Activated T-cell treated with anti-CD3 and anti-CD28 coated beads, Interleukin-2, amount 50 U/mL, for 1 hour (primary cell): ENCODE results near the gene STMN3.
"Not testable (repeated sequence)": the region's sequence is repeated elsewhere in the genome, so short reads cannot be mapped to it uniquely, and the experiment has no call there.

Experiments
- DNase-seq: peaks from one replicate; pipeline ENCODE4 v3.0.0-alpha.2; 2020

STMN3 gene

GRCh38 chr20:63630956-63631355 lies 22.3 kb downstream of the STMN3 start:
- DNase-seq, result not testable (repeated sequence)

GRCh38 chr20:63628246-63628975 lies 24.8 kb downstream of the STMN3 start:
- DNase-seq, result peak; percentile 70

DNA sequence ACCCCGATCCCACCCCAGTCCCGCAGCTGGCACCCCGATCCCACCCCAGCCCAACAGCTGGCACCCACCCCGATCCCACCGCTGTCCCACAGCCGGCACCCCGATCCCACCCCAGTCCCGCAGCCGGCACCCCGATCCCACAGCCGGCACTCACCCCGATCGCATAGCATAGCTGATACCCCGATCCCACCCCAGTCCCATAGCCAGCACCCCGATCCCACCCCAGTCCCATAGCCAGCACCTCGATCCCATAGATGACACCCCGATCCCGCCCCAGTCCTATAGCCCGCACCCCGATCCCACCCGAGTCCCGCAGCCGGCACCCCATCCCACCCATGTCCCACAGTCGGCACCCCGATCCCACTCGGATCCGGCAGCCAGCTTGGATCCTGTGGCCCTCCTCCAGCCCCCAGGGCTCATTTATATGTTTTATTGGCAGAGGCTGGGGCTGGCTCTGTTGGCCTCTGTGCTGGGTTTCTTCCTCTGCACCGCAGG lies 25.4 kb downstream of the STMN3 start:
- no peak for DNase-seq

DNA sequence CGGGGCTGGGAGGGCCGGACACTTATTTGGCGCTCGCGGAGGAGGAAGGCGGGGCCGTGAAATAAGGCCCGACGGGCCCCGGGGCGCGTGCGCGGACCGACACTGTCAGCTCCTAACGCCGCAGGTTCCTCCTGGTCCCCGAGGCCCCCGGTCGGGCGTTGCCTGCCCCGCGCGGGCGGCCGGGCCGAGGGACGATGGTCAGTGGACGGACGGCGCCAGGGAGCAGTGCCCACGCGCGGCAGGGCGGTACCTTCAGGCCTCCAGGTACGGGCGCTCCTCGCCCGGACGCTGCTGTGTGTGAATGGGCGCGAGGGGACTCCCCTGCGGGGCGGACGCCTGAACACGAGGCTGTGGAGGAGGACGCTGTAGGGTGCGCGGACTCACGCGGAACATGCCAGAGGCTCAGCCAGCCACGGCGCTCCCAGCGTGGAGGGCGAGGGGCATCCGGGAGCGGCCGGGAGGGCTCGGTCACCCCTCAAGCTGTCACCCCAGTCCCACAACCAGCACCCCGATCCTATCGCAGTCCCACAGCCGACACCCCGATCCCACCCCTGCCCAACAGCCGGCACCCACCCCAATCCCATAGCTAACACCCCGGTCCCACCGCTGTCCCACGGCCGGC lies 26.0 kb downstream of the STMN3 start:
- peak; percentile 97 for DNase-seq

- DNase-seq, result no peak
Observed at GRCh38 chr20:63626424-63627128, 26.6 kb downstream of the STMN3 start, which contains the start of gene GMEB2. TSS of gene GMEB2 (minus strand) at chr20:63627101. CDS start at chr20:63619397, 7,704 bp downstream.

DNA sequence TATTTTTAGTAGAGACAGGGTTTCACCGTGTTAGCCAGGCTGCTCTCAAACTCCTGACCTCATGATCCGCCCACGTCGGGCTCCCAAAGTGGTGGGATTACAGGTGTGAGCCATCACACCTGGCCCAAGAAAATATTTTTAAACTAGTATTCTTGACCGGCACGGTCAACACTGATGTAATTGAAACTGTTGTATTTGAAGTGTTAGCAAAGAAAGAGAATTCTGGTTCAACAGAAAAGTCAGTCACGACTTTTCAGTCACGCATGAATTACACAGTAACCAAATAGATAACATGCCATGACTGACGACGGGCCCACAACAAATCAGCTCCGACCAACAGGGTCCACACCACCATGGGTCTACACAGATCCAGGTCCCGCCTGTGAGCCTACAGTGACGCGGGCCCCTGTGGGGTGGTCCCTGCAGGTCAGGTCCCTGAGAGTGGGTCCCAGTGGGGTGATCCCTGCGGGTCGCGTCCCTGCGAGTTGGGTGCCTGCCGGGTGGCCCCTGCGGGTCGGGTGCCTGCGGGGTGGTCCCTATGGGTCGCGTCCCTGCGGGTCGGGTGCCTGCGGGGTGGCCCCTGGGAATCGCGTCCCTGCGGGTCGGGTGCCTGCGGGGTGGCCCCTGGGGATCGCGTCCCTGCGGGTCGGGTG lies 27.3 kb downstream of the STMN3 start:
- peak; percentile 52 for DNase-seq

DNA sequence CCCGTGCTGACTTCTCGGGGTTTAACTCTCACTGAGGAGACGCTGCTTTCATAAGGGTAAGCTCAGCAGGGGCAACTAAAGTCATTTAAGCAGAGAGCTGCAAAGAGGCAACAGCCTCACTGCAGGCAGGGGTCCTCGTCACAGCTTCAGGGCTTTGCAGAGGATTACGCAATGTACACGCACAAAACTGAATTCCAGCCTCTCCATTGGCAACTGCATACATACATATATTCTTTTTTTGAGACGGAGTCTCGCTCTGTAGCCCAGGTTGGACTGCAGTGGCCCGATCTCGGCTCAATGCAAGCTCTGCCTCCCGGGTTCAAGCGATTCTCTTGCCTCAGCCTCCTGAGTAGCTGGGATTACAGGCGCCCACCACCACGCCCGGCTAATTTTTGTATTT lies 28.7 kb downstream of the STMN3 start:
- DNase-seq, result no peak

DNA sequence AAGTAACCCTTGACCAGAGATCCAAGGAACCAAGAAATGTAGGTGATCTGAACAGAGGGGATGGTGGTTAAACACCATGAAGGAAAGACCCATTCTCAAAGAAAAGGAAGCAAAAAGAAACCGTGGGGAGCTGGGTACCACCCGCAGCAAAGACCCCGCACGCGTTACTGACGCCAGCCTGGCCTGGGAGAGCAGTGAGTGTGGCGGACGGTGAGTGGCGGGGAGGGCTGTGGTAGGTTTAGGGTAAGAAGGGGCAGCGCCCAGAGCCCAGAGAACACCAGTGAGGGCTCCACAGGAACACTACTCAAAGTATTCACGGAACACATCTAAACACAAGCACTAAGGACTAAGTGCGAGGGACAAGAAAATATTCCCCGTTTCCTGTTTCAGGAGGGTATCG lies 30.5 kb downstream of the STMN3 start:
- no peak for DNase-seq

GRCh38 chr20:63622096-63622495 lies 31.1 kb downstream of the STMN3 start:
- no peak for DNase-seq

DNA sequence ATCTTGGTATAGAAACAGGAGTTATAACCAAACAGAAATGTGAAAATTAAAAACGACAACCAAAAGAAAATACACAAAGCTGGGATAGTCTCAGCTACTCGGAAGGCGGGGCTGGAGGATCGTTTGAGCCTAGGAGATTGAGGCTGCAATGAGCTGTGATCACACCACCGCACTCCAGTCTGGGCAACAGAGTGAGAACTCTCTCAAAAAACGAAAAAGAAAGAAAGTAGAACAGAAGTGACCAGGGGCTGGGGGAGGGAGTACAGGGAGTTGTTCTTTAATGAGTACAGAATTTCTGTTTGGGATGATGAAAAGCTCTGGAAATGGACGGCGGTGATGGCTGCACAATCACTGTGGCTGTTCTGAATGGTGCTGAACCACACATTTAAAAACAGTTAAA lies 32.2 kb downstream of the STMN3 start:
- no peak for DNase-seq

GRCh38 chr20:63619505-63619904 lies 33.7 kb downstream of the STMN3 start:
- no peak for DNase-seq

GRCh38 chr20:63619086-63619485 lies 34.1 kb downstream of the STMN3 start:
- no peak for DNase-seq

- no peak for DNase-seq
Observed at GRCh38 chr20:63618291-63618980, 34.8 kb downstream of the STMN3 start.

DNA sequence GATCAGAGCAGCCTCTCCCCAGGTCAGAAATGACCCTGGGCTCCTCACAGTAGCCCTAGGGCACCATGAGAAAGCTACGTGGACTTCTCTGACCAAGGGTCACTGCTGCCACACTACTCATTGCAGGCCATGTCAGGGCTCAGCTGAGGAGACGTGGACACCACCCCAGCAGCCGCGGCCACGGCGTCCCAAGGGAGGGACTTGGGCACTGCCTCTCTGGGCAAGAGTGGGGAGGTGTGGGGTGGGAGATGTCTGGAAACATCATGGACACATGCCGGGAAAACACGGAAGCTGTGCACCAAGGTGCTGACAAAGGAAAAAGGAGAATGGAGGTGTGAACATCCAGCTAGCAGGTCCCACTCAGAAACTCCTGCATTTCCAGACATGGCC lies 35.4 kb downstream of the STMN3 start:
- DNase-seq, result no peak

DNA sequence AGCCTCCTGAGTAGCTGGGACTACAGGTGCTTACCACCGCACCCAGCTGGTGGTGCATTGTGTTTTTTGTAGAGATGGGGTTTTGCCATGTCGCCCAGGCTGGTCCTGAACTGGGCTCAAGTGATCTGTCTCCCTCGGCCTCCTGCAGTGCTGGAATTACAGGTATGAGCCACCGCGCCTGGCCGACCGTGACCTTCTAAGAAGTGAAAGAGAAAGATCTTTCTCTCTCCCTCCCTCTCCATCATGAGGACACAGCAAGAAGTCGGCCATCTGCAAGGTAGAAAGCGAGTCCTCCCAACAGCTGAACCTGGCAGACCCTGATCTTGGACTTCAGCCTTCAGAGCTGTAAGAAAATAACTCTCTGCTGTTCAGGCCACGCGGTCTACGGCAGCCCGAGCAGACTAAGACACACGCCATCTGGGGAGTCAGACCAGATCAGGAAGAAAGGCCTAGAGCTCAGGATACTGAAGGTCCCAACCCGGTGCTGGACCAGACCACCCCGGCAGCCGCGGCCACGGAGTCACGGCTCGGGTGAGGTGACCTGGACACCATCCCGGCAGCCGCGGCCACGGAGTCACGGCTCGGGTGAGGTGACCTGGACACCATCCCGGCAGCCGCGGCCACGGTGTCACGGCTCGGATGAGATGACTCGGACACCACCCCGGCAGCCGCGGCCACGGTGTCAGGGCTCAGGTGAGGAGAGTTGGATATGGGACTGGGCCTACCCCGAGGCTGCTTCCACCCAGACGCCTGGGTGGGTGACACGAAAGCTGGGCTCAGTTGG lies 35.9 kb downstream of the STMN3 start:
- DNase-seq, result no peak

- peak; percentile 29 for DNase-seq
Observed at GRCh38 chr20:63613863-63614594, 39.2 kb downstream of the STMN3 start.

DNA sequence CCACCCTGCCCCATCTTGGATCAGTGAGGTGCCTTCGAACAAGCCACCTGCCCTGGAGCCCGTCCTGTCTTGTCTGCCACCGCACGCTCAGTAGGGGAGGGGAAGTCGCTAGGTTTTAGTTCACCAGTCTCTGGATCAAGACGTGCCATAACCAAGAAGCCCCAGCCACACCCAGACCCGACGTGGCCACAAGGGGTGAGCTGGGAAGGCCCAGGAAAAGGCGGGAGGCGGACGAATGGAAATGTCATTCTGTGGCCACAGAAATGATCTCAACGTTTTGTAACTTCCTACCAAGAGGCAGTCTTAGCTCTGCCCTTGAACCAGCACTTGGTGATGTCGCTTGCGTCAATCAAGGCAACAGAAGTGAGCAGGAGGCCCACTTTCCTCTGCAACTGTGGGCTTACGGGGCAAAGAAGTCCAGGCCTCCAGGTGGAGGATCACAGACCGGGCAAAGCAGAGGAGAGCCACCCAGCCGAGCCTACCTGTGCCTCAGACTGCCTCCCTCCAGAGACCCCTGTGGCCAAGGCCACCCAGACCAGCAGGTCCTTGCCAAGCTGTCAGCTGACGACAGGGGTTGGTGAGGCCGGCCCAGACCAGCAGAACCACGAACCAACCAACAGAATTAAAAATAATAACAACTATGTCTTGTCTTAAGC lies 40.8 kb downstream of the STMN3 start:
- DNase-seq, result no peak

- DNase-seq, result no peak
Observed at GRCh38 chr20:63611646-63612045, 41.6 kb downstream of the STMN3 start.

DNA sequence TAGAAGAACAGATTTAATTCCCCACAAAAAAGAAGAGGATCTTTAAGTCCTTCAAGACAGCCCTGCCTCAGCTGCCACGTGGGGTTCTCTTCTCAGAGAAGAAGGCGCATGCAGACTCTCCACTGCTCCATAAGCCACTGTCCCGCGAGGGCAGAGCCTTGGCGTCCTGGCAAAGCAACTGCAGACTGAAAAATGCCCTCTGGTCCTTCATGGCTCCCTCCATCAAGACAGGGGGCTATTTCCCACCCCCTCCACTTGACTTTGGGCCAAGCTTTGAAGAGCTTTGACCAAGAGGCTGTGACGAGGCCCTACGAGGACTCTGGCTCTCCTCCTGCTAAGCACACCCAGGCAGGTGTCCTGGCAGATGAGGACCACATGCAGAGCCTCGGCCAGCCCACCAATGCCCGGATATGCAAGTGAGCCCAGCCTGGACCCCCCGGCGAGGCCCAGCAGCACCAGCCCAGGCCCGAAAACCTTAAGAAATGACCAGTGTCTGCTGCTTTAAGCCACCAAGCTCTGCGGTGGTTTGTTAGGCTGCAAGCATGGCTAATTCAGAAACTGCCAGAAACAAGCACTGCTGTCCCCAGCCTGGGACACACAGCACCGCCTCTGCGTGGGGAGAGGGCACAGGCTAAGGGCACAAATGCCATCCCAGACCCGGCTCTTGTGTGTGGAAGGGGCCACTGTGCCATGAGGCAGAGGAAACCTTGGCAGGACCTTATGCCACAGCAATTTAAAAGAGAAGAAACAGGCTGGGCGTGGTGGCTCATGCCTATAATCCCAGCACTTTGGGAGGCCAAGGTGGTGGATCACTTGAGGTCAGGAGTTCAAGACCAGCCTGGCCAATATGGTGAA lies 42.4 kb downstream of the STMN3 start:
- DNase-seq, result no peak

DNA sequence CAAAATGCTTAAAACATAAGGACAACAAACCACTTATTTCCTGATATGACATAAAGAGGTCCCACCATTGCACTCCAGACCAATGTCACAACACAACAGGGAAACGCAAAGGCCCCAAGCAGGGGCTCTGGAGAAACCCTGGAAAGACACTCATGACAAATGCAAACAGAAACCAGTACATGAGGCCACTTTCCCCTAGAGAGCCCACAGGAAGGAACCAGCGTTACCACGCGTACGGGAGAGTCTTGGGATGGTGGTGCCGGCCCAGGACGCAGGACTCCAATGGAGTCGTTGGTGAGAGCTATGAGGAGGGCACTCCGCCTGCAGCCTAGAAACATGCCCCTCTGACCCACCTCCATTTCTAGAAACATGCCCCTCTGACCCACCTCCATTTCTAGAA lies 46.5 kb downstream of the STMN3 start:
- DNase-seq, result no peak
